ENCODE results near the gene NRN1L.
A peak's percentile ranks its signal among the peaks of the same experiment; 100 is the strongest.

The NRN1L gene

DNA sequence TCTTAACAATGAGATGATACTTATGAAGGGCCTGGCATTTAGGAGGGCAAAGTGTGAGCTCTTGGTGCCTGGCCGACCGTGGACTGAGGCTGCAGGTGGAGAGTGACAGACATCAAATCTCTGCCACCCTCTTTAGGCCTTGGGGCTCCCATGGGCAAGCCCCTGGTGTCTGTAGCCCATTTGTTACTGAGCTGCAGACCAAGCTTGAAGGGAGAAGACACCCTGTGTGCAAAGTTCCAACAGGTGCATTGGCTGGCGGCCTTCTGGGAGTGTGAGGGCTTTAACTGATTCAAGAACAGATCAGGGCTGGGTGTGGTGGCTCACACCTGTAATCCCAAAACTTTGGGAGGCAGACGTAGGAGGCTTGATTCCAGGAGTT is 47.8 kb downstream of the NRN1L start:
- Histone ChIP-seq H3K9ac (no peak overlapping the region), H3K4me1 (peaks cover 12% of the 10 kb centered on the region), H3K36me3 (ENCODE audit: control insufficient read depth, insufficient read depth, low read length) (no peaks in the 10 kb centered on the region), H3K4me3 (ENCODE audit: low read depth, low read length) (no peak overlapping the region), H3K27ac (no peak overlapping the region), H3K79me2 (peaks cover 6% of the 10 kb centered on the region), H3K9me3 (ENCODE audit: control insufficient read depth, low read length) (no peaks in the 10 kb centered on the region), H3K4me2 (ENCODE audit: low read length) (no peak overlapping the region), H2AFZ (no peak overlapping the region), H3K27me3 (ENCODE audit: control insufficient read depth, insufficient read depth, low read length) (no peaks in the 10 kb centered on the region)
- no peak for TF ChIP-seq CTCF (IDR thresholded peaks at IDR 0.05)

DNA sequence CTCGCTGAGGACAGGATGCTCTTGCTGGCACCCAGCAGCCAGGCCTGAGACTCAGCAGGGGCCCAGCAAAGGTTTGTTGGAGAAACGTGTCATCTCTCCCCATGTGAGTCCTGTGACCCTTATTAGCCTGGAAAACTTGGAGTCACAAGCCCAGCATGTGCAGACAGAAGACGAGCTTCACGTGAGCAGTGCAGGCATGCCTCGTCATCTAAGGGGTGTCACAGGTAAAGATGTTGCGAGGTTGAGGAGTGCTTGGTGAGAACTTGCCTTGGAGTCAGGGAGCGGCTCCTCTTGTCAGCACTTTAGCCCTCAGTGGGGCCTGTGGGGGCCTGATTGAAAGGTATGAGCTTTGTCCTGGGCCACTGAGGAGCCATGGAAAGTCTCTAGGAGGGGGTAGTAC is 49.1 kb downstream of the NRN1L start:
- peaks cover 12% of the 10 kb centered on the region for H3K4me1 ChIP-seq
- peaks cover 3% of the 10 kb centered on the region for H3K79me2 ChIP-seq
- no peak overlapping the region for H2AFZ ChIP-seq
- H3K9me3 ChIP-seq (ENCODE audit: control insufficient read depth, low read length) = no peaks in the 10 kb centered on the region
- H3K36me3 ChIP-seq (ENCODE audit: control insufficient read depth, insufficient read depth, low read length) = no peaks in the 10 kb centered on the region
- no peaks in the 10 kb centered on the region for H3K27me3 ChIP-seq (ENCODE audit: control insufficient read depth, insufficient read depth, low read length)
- no peak for TF ChIP-seq CTCF (IDR thresholded peaks at IDR 0.05)
- no peak overlapping the region for H3K4me3 ChIP-seq (ENCODE audit: low read depth, low read length)
- no peak overlapping the region for H3K9ac ChIP-seq
- H3K27ac ChIP-seq = no peak overlapping the region
- H3K4me2 ChIP-seq (ENCODE audit: low read length) = no peak overlapping the region

DNA sequence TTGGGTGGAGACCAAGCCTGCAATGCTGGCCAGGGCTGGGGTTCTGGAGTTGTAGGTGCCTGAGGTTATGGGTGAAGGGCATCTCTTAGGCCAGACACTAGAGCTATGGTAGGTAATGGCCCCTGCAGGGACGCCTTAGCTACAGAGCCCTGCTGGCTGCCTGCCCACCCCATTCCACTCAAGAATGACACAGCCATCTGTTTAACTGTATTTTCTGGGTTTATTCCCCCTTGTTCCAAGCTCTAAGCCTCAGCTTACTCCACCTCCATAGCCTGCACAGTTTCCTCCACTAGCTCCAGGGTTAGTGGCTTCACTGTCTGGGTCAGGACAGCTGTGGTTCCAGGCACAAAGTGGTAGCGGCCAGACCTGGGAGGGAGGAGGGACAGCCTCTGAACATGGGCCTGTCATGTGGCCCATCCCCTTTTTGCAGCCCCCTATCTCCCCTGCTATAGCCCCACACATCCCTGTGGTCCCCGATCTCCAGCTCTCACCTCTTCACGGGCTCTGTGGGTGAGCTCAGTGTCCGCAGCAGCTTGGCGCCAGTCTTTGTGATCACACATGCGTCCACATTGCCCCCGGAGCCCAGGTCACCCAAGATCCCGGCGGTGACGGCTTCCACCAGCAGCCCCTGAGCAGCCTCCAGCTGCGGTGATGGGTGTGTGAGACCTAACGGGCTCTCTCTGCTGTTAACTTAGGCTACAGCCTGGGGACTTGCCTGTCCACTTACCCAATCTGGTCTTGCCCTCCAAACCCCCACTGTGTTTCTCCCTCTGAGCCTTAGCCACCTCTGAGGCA is 49.8 kb downstream of the NRN1L start:
- Histone ChIP-seq H3K27me3 (ENCODE audit: control insufficient read depth, insufficient read depth, low read length) (no peaks in the 10 kb centered on the region), H3K79me2 (no peaks in the 10 kb centered on the region), H3K36me3 (ENCODE audit: control insufficient read depth, insufficient read depth, low read length) (no peaks in the 10 kb centered on the region), H3K4me3 (ENCODE audit: low read depth, low read length) (no peak overlapping the region), H2AFZ (no peak overlapping the region), H3K27ac (peak overlapping the region; percentile 46), H3K9me3 (ENCODE audit: control insufficient read depth, low read length) (no peaks in the 10 kb centered on the region), H3K4me2 (ENCODE audit: low read length) (no peak overlapping the region), H3K9ac (no peak overlapping the region), H3K4me1 (peaks cover 12% of the 10 kb centered on the region)
- no peak for TF ChIP-seq CTCF (IDR thresholded peaks at IDR 0.05)

DNA sequence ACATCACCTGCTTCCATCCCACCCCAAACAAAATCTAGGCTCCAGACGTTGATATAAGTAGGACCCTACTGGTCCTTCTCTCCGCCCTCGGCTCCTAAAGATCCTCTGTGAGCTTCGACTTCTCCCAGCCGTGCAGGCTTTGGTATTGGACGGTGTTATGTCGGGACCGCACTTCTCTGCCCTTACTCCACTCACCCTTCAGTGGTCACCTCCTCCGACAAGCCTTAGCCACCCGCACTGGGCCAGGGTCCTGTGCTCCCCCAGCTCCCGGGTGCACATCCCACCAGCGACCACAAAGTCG is 50.4 kb downstream of the NRN1L start:
- no peak for TF ChIP-seq CTCF (IDR thresholded peaks at IDR 0.05)
- peak overlapping the region; percentile 88 for H3K4me2 ChIP-seq (ENCODE audit: low read length)
- no peak overlapping the region for H3K9ac ChIP-seq
- H3K36me3 ChIP-seq (ENCODE audit: control insufficient read depth, insufficient read depth, low read length) = no peaks in the 10 kb centered on the region
- no peaks in the 10 kb centered on the region for H3K79me2 ChIP-seq
- H3K9me3 ChIP-seq (ENCODE audit: control insufficient read depth, low read length) = no peaks in the 10 kb centered on the region
- H3K27ac ChIP-seq = peak overlapping the region; percentile 46
- no peak overlapping the region for H3K4me3 ChIP-seq (ENCODE audit: low read depth, low read length)
- H3K4me1 ChIP-seq = peaks cover 12% of the 10 kb centered on the region
- H3K27me3 ChIP-seq (ENCODE audit: control insufficient read depth, insufficient read depth, low read length) = no peaks in the 10 kb centered on the region
- H2AFZ ChIP-seq = peak overlapping the region; percentile 86

All from parathyroid adenoma (tissue), 2 donors.